IPS-20b (cell line): Measurements from ENCODE around the gene TM4SF5.
A peak's percentile ranks its signal among the peaks of the same experiment; 100 is the strongest.

ENCODE experiments used
- H3K27ac ChIP-seq: one replicate; pipeline ENCODE4 v1.5.1; 2013; ENCODE audit warnings: low read length
- H3K27me3 ChIP-seq: 2 replicates; pipeline ENCODE4 v1.6.1; 2013; ENCODE audit warnings: mild to moderate bottlenecking, low read length, inconsistent platforms; ENCODE audit not compliant: insufficient read depth
- H3K36me3 ChIP-seq: 2 replicates; pipeline ENCODE4 v1.6.1; 2013; ENCODE audit warnings: low read depth, mild to moderate bottlenecking, inconsistent platforms, low read length, moderate library complexity; ENCODE audit not compliant: insufficient read depth
- H3K4me1 ChIP-seq: 2 replicates; pipeline ENCODE4 v1.6.1; 2013; ENCODE audit warnings: mild to moderate bottlenecking, control low read depth, inconsistent platforms, low read length, moderate library complexity; ENCODE audit not compliant: insufficient read depth
- H3K4me3 ChIP-seq: 2 replicates; pipeline ENCODE4 v1.5.1; 2013; ENCODE audit warnings: mild to moderate bottlenecking, low read length, inconsistent platforms
- H3K9ac ChIP-seq: 2 replicates; pipeline ENCODE4 v1.6.1; 2013; ENCODE audit warnings: low read depth, mild to moderate bottlenecking, inconsistent platforms, low read length, moderate library complexity
- H3K9me3 ChIP-seq: 2 replicates; pipeline ENCODE4 v1.6.1; 2013; ENCODE audit warnings: mild to moderate bottlenecking, low read depth, low read length, inconsistent platforms; ENCODE audit not compliant: insufficient read depth

Gene TM4SF5, protein sequence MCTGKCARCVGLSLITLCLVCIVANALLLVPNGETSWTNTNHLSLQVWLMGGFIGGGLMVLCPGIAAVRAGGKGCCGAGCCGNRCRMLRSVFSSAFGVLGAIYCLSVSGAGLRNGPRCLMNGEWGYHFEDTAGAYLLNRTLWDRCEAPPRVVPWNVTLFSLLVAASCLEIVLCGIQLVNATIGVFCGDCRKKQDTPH

DNA sequence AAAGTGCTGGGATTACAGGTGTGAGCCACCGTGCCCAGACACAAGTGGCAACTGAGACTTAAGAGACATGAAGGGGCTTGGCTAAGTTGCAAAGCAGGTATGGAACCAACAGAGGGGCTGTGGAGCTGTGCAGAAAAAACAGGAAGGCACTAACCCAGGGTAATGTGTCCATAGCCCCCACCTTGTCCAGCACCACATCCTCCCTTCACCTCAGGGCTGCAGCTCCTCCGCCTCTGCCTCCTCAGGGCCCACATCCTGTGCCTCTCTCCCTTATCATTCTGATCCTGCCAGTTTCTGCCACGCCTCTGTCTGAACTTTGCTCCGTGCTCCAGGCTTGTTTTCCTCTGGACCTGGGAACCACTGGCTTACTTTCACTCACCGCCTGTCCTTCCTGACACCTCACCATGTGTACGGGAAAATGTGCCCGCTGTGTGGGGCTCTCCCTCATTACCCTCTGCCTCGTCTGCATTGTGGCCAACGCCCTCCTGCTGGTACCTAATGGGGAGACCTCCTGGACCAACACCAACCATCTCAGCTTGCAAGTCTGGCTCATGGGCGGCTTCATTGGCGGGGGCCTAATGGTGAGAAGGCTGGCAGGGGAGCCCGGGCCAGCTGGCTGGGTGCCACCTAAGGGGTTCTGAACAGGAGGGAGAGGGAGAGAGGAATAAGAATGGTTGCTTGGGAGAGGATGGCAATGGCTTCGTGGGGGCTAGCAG, at the start of gene TM4SF5:
TM4SF5 (plus strand) TSS at position 368 of the 716 bp plus-strand sequence; CDS start at position 405, 37 bp downstream.
- Histone ChIP-seq H3K27me3 (no peaks in the 10 kb centered on the region), H3K9ac (no peak within 1 kb of the TSS), H3K36me3 (no peaks in the 10 kb centered on the region), H3K27ac (no peak within 1 kb of the TSS), H3K4me3 (no peak within 1 kb of the TSS), H3K4me1 (no peaks in the 10 kb centered on the region), H3K9me3 (no peaks in the 10 kb centered on the region)

DNA sequence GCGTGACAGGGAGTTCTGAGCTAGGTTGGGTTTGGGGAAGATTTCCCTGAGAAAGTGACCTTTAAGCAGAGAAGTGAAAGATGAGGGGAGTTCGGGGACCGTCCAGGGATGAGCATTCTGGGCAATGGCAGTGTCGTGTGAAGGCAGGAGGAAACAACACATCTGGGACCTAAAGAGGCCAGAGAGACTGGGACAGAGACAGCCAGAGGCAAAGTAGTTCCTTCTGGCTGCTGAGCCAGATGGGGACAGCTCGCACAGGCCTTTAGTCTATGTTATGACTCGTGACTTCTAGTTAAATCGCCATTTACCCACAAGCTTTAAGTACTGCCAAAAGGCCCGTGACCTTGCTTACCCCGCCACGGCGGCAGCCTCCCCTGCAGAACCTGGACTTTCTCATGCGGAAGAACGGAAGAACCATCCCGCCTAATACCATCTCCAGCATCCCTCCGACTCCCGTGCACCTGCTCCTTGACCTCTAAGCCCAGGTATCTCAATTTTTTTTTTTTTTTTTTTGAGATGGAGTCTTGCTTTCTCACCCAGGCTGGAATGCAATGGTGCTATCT, 48.9 kb upstream of the TM4SF5 start:
- Histone ChIP-seq H3K9me3 (no peaks in the 10 kb centered on the region), H3K27me3 (no peaks in the 10 kb centered on the region), H3K9ac (no peak overlapping the region), H3K4me3 (no peak overlapping the region), H3K27ac (no peak overlapping the region), H3K4me1 (no peaks in the 10 kb centered on the region), H3K36me3 (peaks cover 28% of the 10 kb centered on the region)

DNA sequence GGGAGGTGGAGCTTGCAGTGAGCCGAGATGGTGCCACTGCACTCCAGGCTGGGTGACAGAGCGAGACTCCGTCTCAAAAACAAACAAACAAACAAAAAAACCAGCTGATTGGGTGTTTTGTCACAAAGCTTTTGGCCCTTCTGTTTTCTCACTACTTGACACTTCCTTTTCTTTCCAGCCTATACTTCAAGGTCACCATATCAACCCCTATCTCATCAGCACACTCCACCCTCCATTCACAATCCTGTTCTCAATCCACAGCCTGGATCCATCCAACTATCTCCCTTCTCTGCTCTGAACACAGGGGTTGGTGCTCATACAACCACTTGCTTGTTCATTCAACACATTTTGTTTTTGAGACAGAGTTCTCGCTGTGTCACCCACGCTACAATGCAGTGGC, 47.0 kb upstream of the TM4SF5 start:
- Histone ChIP-seq H3K4me3 (no peak overlapping the region), H3K9me3 (no peaks in the 10 kb centered on the region), H3K36me3 (peaks cover 12% of the 10 kb centered on the region; the same call in 1 of the 2 replicates), H3K9ac (no peak overlapping the region), H3K27ac (no peak overlapping the region), H3K4me1 (no peaks in the 10 kb centered on the region), H3K27me3 (no peaks in the 10 kb centered on the region)

DNA sequence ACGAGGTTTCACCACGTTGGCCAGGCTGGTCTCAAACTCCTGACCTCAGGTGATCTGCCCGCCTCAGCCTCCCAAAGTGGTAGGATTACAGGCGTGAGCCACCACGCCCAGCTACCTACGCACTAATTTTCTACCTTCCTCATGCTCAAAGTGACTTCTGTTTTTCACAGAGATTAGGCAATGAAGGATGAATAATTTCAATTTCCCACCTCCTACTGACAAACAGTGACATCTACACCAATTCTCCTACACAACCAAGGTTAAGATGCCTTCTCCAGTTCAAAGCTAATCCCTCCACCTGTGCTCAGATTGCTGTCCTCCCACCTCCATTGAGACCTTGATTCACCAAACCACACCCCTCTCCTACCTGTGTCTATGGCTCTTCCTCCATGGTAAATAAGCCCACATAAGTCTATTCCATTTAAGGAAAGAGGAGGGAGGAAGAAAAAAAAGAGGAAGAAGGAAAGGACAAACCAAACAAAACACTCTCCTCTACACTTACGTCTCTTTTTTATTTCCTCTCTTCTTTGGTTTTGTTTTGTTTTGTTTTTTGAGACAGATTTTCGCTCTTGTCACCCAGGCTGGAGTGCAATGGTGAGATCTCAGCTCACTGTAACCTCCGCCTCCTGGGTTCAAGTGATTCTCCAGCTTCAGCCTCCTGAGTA, 45.9 kb upstream of the TM4SF5 start:
- H3K27ac ChIP-seq: no peak overlapping the region
- no peak overlapping the region for H3K4me3 ChIP-seq
- H3K9me3 ChIP-seq: no peaks in the 10 kb centered on the region
- H3K27me3 ChIP-seq: no peaks in the 10 kb centered on the region
- H3K36me3 ChIP-seq: peaks cover 4% of the 10 kb centered on the region; the same call in 1 of the 2 replicates
- H3K4me1 ChIP-seq: no peaks in the 10 kb centered on the region
- H3K9ac ChIP-seq: no peak overlapping the region

DNA sequence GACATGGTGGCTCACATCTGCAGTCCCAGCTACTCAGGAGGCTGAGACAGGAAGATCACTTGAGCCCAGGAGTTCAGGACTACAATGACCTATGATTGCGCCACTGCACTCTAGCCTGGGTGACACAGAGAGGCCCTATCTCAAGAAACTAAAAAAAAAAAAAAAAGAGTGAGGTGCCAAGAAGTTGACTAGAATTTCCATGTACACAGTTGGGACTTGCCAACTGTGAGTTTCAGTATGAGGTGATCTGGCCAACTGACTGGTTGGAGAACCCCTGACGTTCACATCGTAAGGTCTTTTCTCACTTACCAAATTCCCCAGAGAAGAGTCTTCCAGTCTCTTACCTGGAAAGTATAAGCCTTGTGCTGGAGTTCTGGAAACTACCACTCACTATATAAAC, 43.6 kb upstream of the TM4SF5 start:
- no peak overlapping the region for H3K9ac ChIP-seq
- no peaks in the 10 kb centered on the region for H3K9me3 ChIP-seq
- H3K27ac ChIP-seq: no peak overlapping the region
- no peak overlapping the region for H3K4me3 ChIP-seq
- H3K36me3 ChIP-seq: peaks cover 3% of the 10 kb centered on the region; the same call in 1 of the 2 replicates
- no peaks in the 10 kb centered on the region for H3K4me1 ChIP-seq
- no peaks in the 10 kb centered on the region for H3K27me3 ChIP-seq

DNA sequence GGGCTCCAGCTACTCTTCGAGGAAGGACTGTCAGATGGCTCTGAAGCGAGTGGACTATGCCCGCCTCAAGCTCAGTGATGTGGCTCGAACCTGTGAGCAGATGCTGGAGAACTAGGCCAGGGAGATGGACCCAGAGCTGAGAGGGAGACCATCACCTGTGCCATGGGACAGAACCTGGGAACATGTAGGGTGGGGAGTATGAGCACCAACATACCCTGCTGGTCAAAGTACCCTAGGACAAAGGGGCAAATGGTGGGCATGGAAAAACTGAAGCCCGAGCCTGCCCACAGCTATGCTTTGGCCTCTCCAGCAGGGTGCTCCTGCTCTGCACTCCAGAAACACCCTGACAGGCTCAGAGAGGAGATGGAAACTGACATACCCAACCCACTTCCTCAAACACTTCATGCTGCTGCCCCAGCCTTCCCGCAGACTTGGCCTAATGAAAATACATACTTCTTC, 38.6 kb upstream of the TM4SF5 start:
- H3K27me3 ChIP-seq: peaks cover 24% of the 10 kb centered on the region
- H3K9ac ChIP-seq: no peak overlapping the region
- H3K36me3 ChIP-seq: peaks cover 5% of the 10 kb centered on the region; the same call in 1 of the 2 replicates
- no peak overlapping the region for H3K27ac ChIP-seq
- H3K9me3 ChIP-seq: no peaks in the 10 kb centered on the region
- H3K4me1 ChIP-seq: peaks cover 1% of the 10 kb centered on the region; the same call in 1 of the 2 replicates
- no peak overlapping the region for H3K4me3 ChIP-seq

DNA sequence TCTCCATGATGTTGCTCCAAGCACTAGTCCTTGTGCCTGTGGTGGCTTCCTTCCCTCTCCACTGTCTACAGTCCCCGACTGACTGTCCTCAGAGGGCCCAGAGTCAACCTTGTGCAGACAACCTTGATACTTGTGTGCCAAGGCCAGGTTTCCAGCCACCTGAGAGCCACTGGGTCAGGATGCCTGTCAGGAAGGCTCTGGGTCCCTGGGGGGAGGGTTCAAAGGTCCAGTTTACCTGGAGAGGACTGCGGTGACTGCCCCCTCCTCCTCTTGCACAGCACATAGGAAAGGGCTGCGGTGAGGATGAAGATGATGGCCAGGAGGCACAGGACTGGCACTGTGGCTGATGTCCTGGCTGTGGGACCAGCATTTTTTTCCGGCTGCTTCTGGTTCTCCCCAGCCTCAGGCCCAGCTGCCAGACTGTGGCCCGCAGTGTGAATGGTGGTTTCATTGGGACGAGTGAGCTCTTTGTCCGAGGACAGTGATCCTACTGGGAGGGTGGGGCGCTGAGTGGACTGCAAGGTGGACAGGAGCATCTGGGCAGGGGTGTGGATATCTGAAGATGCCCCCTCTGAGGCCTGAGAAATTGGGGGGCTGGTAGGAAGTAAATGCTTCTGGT, 36.7 kb upstream of the TM4SF5 start:
- peaks cover 4% of the 10 kb centered on the region; the same call in 1 of the 2 replicates for H3K4me1 ChIP-seq
- no peak overlapping the region for H3K4me3 ChIP-seq
- H3K9me3 ChIP-seq: no peaks in the 10 kb centered on the region
- H3K27ac ChIP-seq: no peak overlapping the region
- no peak overlapping the region for H3K9ac ChIP-seq
- peaks cover 5% of the 10 kb centered on the region; the same call in 1 of the 2 replicates for H3K36me3 ChIP-seq
- peaks cover 43% of the 10 kb centered on the region for H3K27me3 ChIP-seq

DNA sequence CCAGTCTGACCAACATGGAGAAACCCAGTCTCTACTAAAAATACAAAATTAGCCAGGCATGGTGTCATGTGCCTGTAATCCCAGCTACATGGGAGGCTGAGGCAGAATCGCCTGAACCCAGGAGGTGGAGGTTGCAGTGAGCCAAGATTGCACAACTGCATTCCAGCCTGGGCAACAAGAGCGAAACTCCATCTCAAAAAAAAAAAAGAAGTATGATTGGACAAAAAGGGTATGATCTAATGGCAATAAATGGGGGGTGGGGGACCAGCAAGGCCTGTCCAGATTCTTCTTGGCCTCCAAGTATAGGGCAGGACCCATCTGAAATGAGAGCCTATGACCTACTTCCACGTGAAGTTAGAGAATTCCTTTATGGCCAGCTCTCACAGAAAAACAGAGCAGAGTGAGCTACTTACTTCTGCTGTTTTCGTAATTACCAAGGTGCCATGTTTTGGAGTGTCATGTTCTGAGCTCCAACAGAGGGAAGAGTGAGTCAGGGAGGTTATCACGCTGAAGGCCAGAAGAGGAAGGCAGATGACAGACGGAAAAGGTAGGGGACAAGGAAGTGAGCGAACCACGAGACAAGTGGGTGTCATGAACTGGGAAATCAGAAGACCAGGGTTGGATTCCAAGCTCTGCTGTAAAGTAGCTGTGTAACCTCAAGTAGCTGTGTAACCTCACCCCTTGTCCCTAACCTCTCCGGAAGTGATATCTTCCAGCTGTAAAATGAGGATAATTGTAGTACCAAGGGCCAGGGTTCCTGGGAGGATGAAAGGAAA, 35.6 kb upstream of the TM4SF5 start:
- H3K9me3 ChIP-seq: no peaks in the 10 kb centered on the region
- no peak overlapping the region for H3K27ac ChIP-seq
- no peak overlapping the region for H3K4me3 ChIP-seq
- H3K27me3 ChIP-seq: peaks cover 54% of the 10 kb centered on the region
- H3K4me1 ChIP-seq: peaks cover 4% of the 10 kb centered on the region; the same call in 1 of the 2 replicates
- peaks cover 5% of the 10 kb centered on the region; the same call in 1 of the 2 replicates for H3K36me3 ChIP-seq
- H3K9ac ChIP-seq: no peak overlapping the region

DNA sequence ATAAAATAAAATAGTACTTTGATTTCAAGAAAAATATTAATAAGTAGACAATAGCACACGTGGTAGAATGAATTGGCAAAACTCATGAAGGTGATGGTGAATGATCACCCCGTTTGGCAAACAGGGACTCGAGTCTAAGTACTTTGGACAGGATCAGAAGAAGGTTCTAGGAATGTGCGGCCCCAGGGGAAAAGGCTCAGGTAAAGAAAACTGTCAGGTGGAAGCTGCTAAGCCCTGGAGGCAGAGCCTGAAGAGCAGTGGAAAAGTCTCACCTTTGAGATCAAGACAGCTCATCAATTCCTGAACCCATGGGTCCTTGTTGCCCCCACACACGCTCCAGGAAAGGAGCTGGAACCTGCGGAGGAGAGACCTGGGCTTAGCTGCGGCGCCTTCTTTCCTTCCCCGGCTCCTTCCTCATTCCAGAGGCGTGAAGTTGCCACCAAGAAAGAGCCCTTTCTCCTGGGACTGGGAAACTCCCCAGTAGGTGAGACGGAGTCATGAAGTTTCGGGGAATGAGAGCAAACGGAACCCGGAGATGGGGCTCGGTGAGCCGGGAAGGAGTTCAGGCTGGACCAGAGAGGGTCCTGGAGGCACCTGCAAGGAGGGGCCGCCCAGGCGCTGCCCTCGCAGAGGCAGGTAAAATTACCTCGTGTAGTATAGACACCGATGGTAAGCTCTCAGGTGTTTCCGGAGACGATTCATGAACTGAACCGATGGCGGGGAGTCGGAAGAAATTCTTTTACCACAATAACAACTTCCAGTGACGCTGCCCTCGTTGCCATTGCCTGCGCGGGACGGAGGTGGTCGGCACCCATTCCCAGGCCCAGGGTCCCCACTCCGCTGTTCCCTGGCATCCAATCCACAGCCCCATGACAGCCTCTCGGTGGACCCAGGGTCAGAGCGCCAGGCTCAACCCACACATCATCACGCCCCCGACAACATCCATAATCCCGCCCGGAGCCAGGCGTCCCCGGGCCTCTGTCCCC, 33.3 kb upstream of the TM4SF5 start:
- Histone ChIP-seq H3K9ac (no peak overlapping the region), H3K9me3 (no peaks in the 10 kb centered on the region), H3K27me3 (peaks cover 78% of the 10 kb centered on the region), H3K27ac (no peak overlapping the region), H3K4me1 (peaks cover 4% of the 10 kb centered on the region; the same call in 1 of the 2 replicates), H3K36me3 (no peaks in the 10 kb centered on the region), H3K4me3 (peak overlapping the region; percentile 65)
